Measurements from ENCODE around the gene ZNF335.

- no peak for TF ChIP-seq CTCF (IDR thresholded peaks at IDR 0.05; ENCODE audit: low read length)
- TF ChIP-seq EZH2 (IDR thresholded peaks at IDR 0.05; ENCODE audit: borderline replicate concordance, low read length): no peak
Observed at GRCh38 chr20:46014517-46015396, 42.8 kb upstream of the ZNF335 start.

Data from OCI-LY1 (cell line).